CD4-positive, alpha-beta T cell treated with Interleukin-15 for 4 hours (primary cell): ENCODE data around the gene MARCKS.
"Not testable (repeated sequence)": the region's sequence is repeated elsewhere in the genome, so short reads cannot be mapped to it uniquely, and the experiment has no call there.

Source experiments
- DNase-seq: peaks from one replicate; pipeline ENCODE4 v3.0.0-alpha.2; 2020; ENCODE audit warnings: low spot score

Gene MARCKS

GRCh38 chr6:113884011-113884410, 26.9 kb downstream of the MARCKS start:
- DNase-seq = no peak

GRCh38 chr6:113886512-113886911, 29.4 kb downstream of the MARCKS start:
- no peak for DNase-seq

- DNase-seq = no peak
Measured at GRCh38 chr6:113888493-113888892, 31.3 kb downstream of the MARCKS start.

DNA sequence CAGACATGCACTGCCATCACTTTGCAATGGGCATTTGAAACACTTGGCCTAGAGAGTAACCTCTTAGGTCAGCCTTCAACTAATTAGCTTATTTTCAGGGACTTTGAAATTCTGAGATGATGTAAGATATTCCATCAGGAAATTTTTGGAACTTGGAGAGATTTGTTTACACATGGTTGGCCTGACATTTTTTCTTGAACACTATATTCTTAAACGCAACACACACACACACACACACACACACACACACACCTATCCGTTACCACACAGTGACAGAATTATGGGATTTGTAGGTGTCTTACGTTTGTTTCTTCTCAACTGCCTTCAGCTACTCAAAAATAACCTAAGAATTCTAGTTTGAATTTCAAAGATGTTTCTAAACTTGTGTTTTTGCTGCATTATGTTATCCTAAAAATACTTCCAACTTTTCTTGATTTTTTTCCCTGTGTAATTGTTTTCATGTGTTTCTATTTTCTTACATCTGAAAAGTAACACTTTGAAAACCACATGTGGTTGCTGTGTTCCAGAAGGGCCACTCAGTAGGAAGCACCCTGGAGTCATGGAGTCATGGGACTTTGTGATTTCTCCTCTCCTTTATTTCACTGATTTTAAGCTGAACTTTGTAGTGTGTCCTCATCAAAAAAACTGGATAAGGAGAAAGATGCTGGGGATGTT, 31.9 kb downstream of the MARCKS start:
- no peak for DNase-seq

DNA sequence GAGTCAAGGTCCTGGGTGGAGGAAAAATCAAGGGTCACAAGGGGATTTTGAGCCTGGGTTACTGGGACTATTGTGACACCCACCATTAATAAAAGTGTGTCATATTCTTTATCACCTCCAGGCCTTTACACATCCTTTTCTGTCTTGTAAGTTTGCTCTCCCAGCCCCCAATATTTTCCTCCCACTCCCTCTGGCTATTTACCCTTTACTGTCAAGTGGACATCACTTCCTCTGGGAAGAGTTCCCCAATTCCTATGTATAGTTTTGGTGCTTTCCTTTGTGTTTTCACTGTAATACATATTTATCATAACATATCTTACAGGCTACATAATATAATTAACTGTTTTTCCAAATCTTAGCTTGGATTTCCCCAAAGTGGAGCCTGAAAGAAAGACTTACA, 36.3 kb downstream of the MARCKS start:
- DNase-seq = no peak

DNA sequence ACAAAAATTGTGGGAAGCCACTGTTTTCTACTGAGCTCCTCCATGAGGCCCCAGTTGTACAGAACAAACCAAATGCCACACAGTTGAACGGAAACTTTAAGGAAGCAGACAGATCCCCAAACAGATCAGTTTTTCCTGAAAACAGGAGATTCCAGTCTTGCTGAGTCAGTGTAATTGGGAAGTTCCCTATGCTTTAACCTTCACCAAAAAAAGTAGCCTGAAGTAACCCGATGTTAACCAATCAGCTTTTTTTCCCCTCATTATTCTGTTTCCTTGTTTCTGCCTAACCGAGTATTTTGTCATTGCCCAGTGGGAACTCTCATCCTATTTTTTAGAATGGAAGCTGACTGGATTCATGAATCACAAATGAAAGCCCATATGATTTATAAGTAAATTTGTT, 36.7 kb downstream of the MARCKS start:
- no peak for DNase-seq

DNA sequence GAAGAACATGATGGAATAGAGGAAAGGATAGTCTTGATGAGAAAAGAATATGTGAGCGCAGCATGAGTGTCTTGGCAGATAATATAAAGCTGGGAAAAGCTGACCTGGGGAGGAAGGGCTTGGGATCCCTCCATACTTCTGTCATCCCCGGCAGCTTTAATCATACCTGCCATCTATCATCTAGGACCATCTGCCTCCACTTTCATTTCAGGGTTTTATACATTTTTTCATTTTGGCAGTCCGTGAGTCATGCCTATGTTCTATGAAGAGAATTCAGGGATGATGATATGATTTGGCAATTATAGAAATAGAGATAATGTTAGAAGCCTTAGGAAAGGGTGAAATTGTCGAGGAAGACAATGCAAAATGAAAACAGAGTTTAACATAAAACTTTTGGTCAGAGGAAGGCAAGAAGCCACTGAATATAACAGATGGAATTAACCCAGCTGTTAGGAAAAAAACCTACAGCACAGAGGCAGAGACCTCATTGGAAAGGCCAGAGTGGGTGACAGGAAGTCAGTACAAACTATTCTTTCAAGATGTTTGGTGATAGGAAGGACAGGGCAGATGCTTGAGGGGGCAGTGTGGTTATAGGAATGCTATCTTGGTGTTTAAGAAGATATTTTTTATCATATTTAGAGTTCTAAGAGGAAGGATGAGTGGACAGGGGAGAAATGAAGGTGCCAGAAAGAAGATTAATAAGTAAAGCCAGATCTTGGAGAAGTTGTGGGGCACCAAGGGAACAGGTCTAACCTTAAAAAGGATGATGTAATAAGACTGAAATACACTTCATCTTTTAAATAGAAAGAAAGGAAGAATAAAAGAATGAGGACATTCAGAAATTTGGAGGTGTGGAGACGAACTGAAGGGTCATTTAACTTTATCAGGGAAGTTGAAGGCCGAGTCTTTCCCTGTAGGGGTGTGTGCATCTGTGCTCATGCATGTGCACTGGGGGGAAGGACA, 37.8 kb downstream of the MARCKS start:
- no peak for DNase-seq

GRCh38 chr6:113901482-113901881, 44.3 kb downstream of the MARCKS start:
- DNase-seq = no peak

GRCh38 chr6:113903666-113904330, 46.7 kb downstream of the MARCKS start:
- no peak for DNase-seq

DNA sequence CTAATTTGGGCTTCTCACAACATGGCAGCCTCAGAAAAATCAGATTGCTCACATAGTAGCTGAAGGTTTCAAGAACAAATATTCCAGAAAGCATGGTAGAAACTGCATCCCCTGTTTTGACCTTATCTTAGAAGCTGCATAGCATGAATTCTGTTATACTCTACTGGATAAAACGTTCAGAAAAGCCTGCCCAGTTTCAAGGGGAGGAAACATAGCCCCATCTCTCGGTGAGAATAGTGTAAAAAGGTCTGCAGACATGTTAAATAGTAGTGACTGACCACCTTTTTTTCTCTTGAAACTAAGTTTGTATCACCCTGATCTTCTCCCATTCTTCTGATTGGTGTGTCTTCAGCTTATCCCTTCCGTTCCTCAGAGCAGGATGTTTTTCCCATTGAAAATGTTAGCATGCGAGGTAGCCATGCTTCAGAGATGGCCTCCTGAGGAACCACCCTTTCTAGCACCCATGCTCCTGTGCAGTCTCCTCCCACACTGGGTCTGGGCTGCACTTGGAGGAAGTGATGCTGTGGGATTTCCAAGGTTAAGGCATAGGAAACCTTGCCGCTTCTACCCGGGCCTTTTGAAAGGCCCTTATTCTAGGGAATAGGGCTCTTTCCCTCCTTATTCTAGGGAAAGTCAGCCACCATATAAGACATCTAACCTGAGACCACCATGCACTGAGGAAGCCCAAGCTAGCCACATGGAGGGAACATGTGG, 50.1 kb downstream of the MARCKS start:
- no peak for DNase-seq

GRCh38 chr6:113908801-113909200, 51.7 kb downstream of the MARCKS start:
- no peak for DNase-seq

- peak; percentile 59 for DNase-seq
Measured at GRCh38 chr6:113909224-113909856, 52.2 kb downstream of the MARCKS start.

DNA sequence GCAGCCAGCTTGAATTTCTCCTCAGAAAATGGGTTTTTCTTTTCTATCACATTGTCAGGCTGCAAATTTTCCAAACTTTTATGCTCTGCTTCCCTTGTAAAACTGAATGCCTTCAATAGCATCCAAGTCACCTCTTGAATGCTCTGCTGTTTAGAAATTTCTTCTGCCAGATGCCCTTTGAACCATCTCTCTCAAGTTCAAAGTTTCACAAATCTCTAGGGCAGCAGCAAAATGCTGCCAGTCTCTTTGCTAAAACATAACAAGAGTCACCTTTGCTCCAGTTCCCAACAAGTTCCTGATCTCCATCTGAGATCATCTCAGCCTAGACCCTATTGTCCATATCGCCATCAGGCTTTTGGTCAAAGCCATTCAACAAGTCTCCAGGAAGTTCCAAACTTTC, 53.1 kb downstream of the MARCKS start:
- not testable (repeated sequence) for DNase-seq
